NCI-H146 treated with DMSO at 0.1 percent for 48 hours (cell line): ENCODE measurements around the gene BORCS6.
"Not testable (repeated sequence)": the region's sequence is repeated elsewhere in the genome, so short reads cannot be mapped to it uniquely, and the experiment has no call there.

Experiments
- DNase-seq: peaks from one replicate; lab custom pipeline; 2025; ENCODE audit not compliant: unreplicated experiment; lab: John Stamatoyannopoulos, UW

BORCS6 gene

GRCh38 chr17:8175795-8176196 lies 14.2 kb downstream of the BORCS6 start:
- peak; percentile 19 for DNase-seq

- DNase-seq, result no peak
Observed at GRCh38 chr17:8173871-8174322, 16.1 kb downstream of the BORCS6 start.

- DNase-seq, result peak; percentile 88
Observed at GRCh38 chr17:8173056-8173870, 16.7 kb downstream of the BORCS6 start.

GRCh38 chr17:8170186-8170585 lies 19.8 kb downstream of the BORCS6 start:
- DNase-seq, result not testable (repeated sequence)

- DNase-seq, result no peak
Observed at GRCh38 chr17:8167526-8167925, 22.5 kb downstream of the BORCS6 start.

GRCh38 chr17:8166731-8167130 lies 23.2 kb downstream of the BORCS6 start:
- DNase-seq, result no peak

- no peak for DNase-seq
Observed at GRCh38 chr17:8164815-8165131, 25.2 kb downstream of the BORCS6 start.

GRCh38 chr17:8163978-8164814 lies 25.8 kb downstream of the BORCS6 start:
- no peak for DNase-seq

GRCh38 chr17:8162997-8163977 lies 26.7 kb downstream of the BORCS6 start:
- DNase-seq, result peak; percentile 22

- DNase-seq, result no peak
Observed at GRCh38 chr17:8162233-8162996, 27.6 kb downstream of the BORCS6 start, which contains the start of gene VAMP2. VAMP2 (minus strand) TSS chr17:8162948; CDS start chr17:8162879, 69 bp downstream.

GRCh38 chr17:8161289-8162232 lies 28.4 kb downstream of the BORCS6 start:
- no peak for DNase-seq

- no peak for DNase-seq
Observed at GRCh38 chr17:8160741-8161221, 29.2 kb downstream of the BORCS6 start.

- DNase-seq, result no peak
Observed at GRCh38 chr17:8160224-8160577, 29.8 kb downstream of the BORCS6 start.

GRCh38 chr17:8159459-8160223 lies 30.3 kb downstream of the BORCS6 start:
- DNase-seq, result no peak

GRCh38 chr17:8159032-8159400 lies 31.0 kb downstream of the BORCS6 start:
- no peak for DNase-seq

- peak; percentile 65 for DNase-seq
Observed at GRCh38 chr17:8158267-8159031, 31.5 kb downstream of the BORCS6 start.

- DNase-seq, result peak; percentile 99
Observed at GRCh38 chr17:8156246-8156992, 33.6 kb downstream of the BORCS6 start.
